Stimulated activated CD8-positive, alpha-beta memory T cell treated with anti-CD3 and anti-CD28 coated beads, Interleukin-2, amount 100 ng/mL, for 48 hours (primary cell): ENCODE data around the gene S100A7A.
"Not testable (repeated sequence)": the region's sequence is repeated elsewhere in the genome, so short reads cannot be mapped to it uniquely, and the experiment has no call there.

Experiments used
- DNase-seq, 2 donors: peaks; one replicate each; pipeline ENCODE4 v3.0.0-alpha.2; 2020; ENCODE audit warnings: low read depth in 2 of 2

The S100A7A gene

DNA sequence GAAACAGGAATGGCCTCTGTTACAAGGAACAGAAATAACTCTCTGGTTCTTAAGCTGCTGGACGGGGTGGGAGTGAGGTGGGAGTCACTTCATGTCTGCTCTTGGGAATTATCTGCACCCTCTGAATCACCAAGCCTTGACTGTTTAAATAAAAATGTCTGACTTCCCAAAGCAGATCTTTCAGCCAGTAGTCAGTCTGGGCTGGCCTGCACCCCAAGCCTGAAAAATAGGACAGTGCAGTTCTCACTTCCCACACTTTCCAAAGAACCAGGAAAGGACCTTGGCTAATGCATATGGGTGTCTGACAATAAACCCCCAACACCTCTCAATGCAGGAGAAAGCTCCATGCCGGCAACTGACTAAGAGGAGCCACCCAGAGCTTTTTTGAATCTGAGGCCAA lies 43.3 kb downstream of the S100A7A start:
- no peak for DNase-seq

DNA sequence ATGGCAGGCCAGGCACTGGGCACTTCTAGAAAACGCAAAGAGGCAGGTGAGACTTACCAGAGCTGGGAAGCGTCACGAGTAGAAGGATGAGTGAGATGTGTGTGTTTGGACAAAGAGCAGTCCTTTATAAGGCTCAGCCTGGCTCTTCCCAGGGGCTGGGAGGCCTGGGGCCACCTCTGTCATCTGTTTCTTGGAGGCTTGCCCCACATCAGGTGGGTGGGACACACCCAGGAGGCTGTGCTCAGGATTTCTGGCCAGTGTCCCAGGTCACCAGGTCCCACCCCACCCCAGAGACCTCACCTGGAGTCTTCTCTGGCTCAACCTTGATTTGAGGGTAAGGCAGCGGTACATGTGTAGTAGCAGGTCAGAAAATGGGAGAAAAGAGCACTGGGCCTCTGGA lies 44.2 kb downstream of the S100A7A start, which contains the start of gene S100A7:
Gene S100A7 (minus strand): TSS at position 101 of the 400 bp plus-strand sequence. CDS start 1,638 bp downstream, outside the sequence.
- no peak for DNase-seq

DNA sequence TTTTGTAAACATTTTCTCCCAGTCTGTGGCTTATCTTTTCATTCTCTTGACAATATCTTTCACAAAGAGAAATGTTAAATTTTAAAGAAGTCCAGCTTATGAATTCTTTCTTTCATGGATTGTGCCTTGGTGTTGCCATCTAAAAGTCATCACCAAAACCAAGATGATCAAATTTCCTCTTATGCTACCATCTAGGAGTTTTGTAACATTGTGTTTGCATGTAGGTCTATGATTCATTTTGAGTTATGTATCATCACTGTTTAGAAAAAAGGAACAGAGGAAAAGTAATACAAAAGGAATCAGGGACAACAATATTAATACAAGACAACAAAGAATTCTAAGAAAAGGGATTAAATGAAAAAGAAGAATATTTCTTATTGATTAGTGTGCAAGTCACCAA lies 46.4 kb downstream of the S100A7A start:
- not testable (repeated sequence) for DNase-seq

DNA sequence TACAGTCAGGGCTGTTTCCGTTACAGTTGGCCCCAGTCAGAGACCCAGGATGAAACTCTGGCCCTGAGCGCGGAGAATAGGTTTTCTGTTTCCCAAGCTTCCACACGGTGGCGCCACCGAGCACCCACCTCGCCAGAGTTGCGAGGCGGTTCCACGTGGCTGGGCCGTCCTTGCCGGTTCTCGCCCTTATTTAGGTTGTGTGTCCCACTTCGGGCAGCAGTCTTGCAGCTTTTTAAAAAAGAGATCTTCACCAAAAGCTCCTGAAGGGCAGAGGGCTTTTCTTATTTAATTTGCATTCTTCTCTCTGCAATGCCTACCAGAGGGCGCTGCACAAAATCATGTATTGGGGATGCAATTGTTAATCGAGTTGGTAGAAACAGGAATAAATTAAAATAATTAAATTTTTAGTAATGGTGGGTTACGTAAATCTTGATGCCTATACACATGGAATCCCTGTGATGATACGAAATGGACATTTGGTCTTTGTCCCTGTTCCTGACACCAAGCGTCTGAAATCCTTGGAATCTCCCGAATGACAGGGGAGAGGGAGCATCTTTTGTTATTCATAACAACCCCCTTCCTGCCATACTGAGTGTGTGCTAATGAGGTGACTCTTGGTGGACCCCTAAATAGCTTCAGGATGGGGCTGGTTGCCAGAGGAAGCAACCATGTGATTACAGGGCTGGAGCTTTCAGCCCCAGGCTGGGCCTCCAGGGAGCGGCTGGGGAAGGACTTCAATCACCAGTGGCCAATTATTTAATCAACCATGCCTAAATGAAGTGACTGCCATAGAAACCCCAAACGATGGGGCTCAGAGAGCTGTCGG lies 49.7 kb downstream of the S100A7A start:
- DNase-seq: peak; percentile 43 to 56

DNA sequence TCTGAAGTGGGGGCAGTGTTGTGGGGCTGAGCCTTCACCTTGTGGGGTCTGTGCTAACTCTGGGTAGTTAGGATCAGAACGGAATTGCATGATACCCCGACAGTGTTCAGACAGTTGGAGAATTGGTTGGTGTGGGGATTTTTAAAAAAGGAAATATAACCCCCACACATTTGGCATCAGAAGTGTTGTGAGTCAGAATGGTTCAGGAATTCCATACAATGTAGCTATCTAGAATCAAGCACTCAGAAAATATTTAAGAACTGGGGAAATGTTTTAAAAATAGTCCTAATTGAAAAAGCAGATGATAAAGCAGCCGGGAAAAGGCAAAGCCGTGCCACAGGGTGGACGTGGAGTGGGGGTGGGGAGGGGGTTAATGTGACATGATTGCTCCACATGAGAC lies 50.6 kb downstream of the S100A7A start:
- DNase-seq: no peak

DNA sequence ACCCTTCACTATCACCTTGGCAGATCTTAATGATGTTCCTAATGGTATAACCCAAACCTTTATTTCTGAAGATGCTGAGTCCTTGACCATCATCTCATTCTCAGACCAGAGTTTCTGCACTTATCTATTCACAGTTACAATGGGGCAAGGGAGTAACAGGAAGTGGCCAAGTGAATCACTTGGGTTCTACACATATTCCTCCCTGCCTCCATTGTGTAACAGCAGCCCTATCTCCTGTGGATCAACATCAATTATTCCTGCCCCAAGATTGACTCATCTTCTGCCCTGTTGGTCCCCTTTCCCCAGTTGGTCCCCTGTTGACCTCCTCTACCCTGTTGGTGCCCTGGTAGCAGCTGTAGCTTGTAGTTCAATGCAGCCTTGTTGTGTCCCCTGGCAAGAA lies 54.4 kb downstream of the S100A7A start:
- no peak for DNase-seq
